HG02759 (cell line): Measurements from ENCODE around the gene C16orf92.

Experiments used
- ATAC-seq: cut with Tn5 transposase; IDR thresholded peaks from one replicate; pipeline ENCODE4 v1.9.1; 2021; ENCODE audit warnings: mild to moderate bottlenecking, moderate library complexity; ENCODE audit not compliant: unreplicated experiment

The C16orf92 gene

GRCh38 chr16:29988346-29989075 is 34.5 kb upstream of the C16orf92 start:
- ATAC-seq = no peak

GRCh38 chr16:29989111-29989858 is 33.7 kb upstream of the C16orf92 start:
- ATAC-seq = no peak

GRCh38 chr16:29990034-29990433 is 33.0 kb upstream of the C16orf92 start:
- no peak for ATAC-seq

GRCh38 chr16:29990883-29991570 is 32.0 kb upstream of the C16orf92 start:
- ATAC-seq = no peak

- ATAC-seq = no peak
Measured at GRCh38 chr16:29991571-29991904, 31.5 kb upstream of the C16orf92 start.

- ATAC-seq = no peak
Measured at GRCh38 chr16:29992344-29992967, 30.5 kb upstream of the C16orf92 start.

GRCh38 chr16:29993191-29993902 is 29.7 kb upstream of the C16orf92 start:
- no peak for ATAC-seq

- no peak for ATAC-seq
Measured at GRCh38 chr16:29993903-29994599, 28.9 kb upstream of the C16orf92 start.

- ATAC-seq = peak; percentile 35
Measured at GRCh38 chr16:29994600-29995323, 28.2 kb upstream of the C16orf92 start.

- peak; percentile 62 for ATAC-seq
Measured at GRCh38 chr16:29995324-29995910, 27.6 kb upstream of the C16orf92 start, which contains the start of gene HIRIP3. TSS of gene HIRIP3 (minus strand) at chr16:29995617. CDS start at chr16:29995605, 12 bp downstream.

- peak; percentile 93 for ATAC-seq
Measured at GRCh38 chr16:29995911-29996765, 26.9 kb upstream of the C16orf92 start, which contains the start of gene INO80E. TSS of gene INO80E (plus strand) at chr16:29996241. CDS start at chr16:29996311, 70 bp downstream.

GRCh38 chr16:29996766-29997250 is 26.2 kb upstream of the C16orf92 start:
- ATAC-seq = no peak

GRCh38 chr16:29999605-30000004 is 23.4 kb upstream of the C16orf92 start:
- ATAC-seq = no peak

- ATAC-seq = no peak
Measured at GRCh38 chr16:30000735-30001631, 22.0 kb upstream of the C16orf92 start.

GRCh38 chr16:30002614-30003346 is 20.2 kb upstream of the C16orf92 start:
- no peak for ATAC-seq
